H1 (cell line): ENCODE results near the gene NXN. TPM values are rescaled to one million over a fixed set of nuclear protein-coding genes. Genes with fewer than 3 reads are reported as not detected.

Experiments used
- CHD7 ChIP-seq: fragments of 300-600 bp; sonication (generic); IDR thresholded peaks from 2 replicates; pipeline ENCODE4 v1.7.1; 2012; ENCODE audit warnings: low read length, moderate library complexity, mild to moderate bottlenecking, inconsistent platforms; ENCODE audit not compliant: insufficient replicate concordance
- polyA plus RNA-seq, 7 experiments: library from polyadenylated mRNA; depleted of rRNA in 3 of 7; stranded (reverse) in 5 of 7; unstranded in 2 of 7; fragments of >200 nt in 5 of 7; fragments of 200-250 nt in 2 of 7; gene quantifications; 1 replicate in 5 of 7; 2 replicates in 1 of 7; 4 replicates in 1 of 7; pipeline versions ENCODE4 v1.2.1 to v1.2.3, GENCODE V29; 2011 to 2013; ENCODE audit warnings: missing spikeins in 2 of 7, mixed read lengths in 2 of 7
- total RNA-seq: library from RNA; stranded (reverse); fragmentation: NEBNext Ultra II Directional; extraction: Animal tissue kit (Norgen Biotek cat#: 25700); gene quantifications from 2 replicates; pipeline ENCODE4 v1.2.1, GENCODE V29; 2021

Gene NXN
- total and polyA plus RNA-seq, 2 of the 8 experiments (the other 6 are each of a cell fraction or from before 2014, with no cell fraction given): 94.1 to 107 TPM

- no peak for TF ChIP-seq CHD7
Observed at GRCh38 chr17:796609-797008, 183.0 kb downstream of the NXN start (continued).
